ENCODE data around the gene TRABD2B.

DNA sequence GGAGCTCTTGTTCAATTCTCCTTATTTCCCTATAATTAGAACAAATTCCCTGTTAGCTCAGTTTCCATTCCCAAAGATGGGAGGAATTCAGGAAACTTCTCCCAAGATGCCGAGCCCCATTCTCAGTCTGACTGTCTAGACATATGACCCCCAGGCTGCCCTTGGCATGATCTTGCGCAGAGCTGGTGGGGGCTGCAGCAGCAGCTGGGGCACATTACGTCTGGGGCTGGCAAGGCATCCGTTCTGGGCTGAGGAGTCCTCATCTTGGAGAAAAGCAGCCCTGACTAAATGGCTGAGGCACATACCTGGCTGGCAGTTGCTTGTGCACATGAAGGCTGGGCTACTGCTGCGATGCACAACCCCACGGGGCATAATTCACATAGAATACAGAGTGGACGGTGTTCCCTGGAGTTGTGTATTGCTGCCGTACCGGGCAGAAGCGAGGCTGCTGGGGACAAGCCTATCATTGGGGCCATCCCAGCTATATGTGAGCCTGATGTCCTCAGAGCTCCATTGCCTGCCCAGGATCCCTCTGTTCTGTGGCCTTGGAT lies 36.4 kb upstream of the TRABD2B start:
- TF ChIP-seq, protein P1, sequence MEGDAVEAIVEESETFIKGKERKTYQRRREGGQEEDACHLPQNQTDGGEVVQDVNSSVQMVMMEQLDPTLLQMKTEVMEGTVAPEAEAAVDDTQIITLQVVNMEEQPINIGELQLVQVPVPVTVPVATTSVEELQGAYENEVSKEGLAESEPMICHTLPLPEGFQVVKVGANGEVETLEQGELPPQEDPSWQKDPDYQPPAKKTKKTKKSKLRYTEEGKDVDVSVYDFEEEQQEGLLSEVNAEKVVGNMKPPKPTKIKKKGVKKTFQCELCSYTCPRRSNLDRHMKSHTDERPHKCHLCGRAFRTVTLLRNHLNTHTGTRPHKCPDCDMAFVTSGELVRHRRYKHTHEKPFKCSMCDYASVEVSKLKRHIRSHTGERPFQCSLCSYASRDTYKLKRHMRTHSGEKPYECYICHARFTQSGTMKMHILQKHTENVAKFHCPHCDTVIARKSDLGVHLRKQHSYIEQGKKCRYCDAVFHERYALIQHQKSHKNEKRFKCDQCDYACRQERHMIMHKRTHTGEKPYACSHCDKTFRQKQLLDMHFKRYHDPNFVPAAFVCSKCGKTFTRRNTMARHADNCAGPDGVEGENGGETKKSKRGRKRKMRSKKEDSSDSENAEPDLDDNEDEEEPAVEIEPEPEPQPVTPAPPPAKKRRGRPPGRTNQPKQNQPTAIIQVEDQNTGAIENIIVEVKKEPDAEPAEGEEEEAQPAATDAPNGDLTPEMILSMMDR (IDR thresholded peaks at IDR 0.05): no peak
- no peak for TF ChIP-seq POLR2A (IDR thresholded peaks at IDR 0.05)

Measured in lower leg skin (tissue), 3 donors.